GM21390 (cell line): ENCODE results near the gene ADAMTS16.

Experiments
- ATAC-seq: cut with Tn5 transposase; IDR thresholded peaks from one replicate; pipeline ENCODE4 v1.9.1; 2021; ENCODE audit not compliant: unreplicated experiment

ADAMTS16 gene

GRCh38 chr5:5141625-5142525 is 1.7 kb downstream of the ADAMTS16 start:
- ATAC-seq, result peak; percentile 53

- no peak for ATAC-seq
Observed at GRCh38 chr5:5144441-5144840, 4.3 kb downstream of the ADAMTS16 start.

- ATAC-seq, result no peak
Observed at GRCh38 chr5:5145651-5146529, 5.8 kb downstream of the ADAMTS16 start.

- ATAC-seq, result no peak
Observed at GRCh38 chr5:5146530-5147160, 6.5 kb downstream of the ADAMTS16 start.

- no peak for ATAC-seq
Observed at GRCh38 chr5:5149154-5149553, 9.0 kb downstream of the ADAMTS16 start.

- ATAC-seq, result no peak
Observed at GRCh38 chr5:5150667-5151066, 10.5 kb downstream of the ADAMTS16 start.

GRCh38 chr5:5154733-5155132 is 14.6 kb downstream of the ADAMTS16 start:
- ATAC-seq, result no peak

GRCh38 chr5:5155617-5156016 is 15.5 kb downstream of the ADAMTS16 start:
- ATAC-seq, result no peak

- no peak for ATAC-seq
Observed at GRCh38 chr5:5156471-5157082, 16.4 kb downstream of the ADAMTS16 start.

GRCh38 chr5:5158472-5158895 is 18.4 kb downstream of the ADAMTS16 start:
- ATAC-seq, result no peak

- ATAC-seq, result no peak
Observed at GRCh38 chr5:5159282-5160103, 19.4 kb downstream of the ADAMTS16 start.

GRCh38 chr5:5164163-5164562 is 24.0 kb downstream of the ADAMTS16 start:
- no peak for ATAC-seq

- ATAC-seq, result no peak
Observed at GRCh38 chr5:5165541-5166002, 25.4 kb downstream of the ADAMTS16 start.

GRCh38 chr5:5169466-5169865 is 29.3 kb downstream of the ADAMTS16 start:
- no peak for ATAC-seq

- no peak for ATAC-seq
Observed at GRCh38 chr5:5178136-5178535, 38.0 kb downstream of the ADAMTS16 start.

- no peak for ATAC-seq
Observed at GRCh38 chr5:5178580-5178979, 38.5 kb downstream of the ADAMTS16 start.

GRCh38 chr5:5179079-5179478 is 38.9 kb downstream of the ADAMTS16 start:
- no peak for ATAC-seq

GRCh38 chr5:5179597-5179996 is 39.5 kb downstream of the ADAMTS16 start:
- no peak for ATAC-seq

GRCh38 chr5:5181650-5182324 is 41.7 kb downstream of the ADAMTS16 start:
- ATAC-seq, result no peak
